ENCODE measurements around the gene RCL1. TPM values are rescaled to one million over a fixed set of nuclear protein-coding genes. Genes with fewer than 3 reads are reported as not detected.

RCL1 gene
- total RNA-seq, 1 experiment from 2014 or later = 52.2 TPM

GRCh38 chr9:4764033-4764432, 28.7 kb upstream of the RCL1 start:
- Histone ChIP-seq H3K4me1 (ENCODE audit: insufficient read depth, low read length) (peaks cover 11% of the 10 kb centered on the region; the same call in 1 of the 2 replicates), H3K9me3 (ENCODE audit: low read length) (no peaks in the 10 kb centered on the region), H3K4me3 (ENCODE audit: low read length) (no peak overlapping the region), H3K79me2 (ENCODE audit: low read length) (no peaks in the 10 kb centered on the region), H3K4me2 (ENCODE audit: low read length) (no peak overlapping the region), H3K27me3 (ENCODE audit: low read length) (no peaks in the 10 kb centered on the region), H3F3A (ENCODE audit: low read length, unreplicated experiment) (no peaks in the 10 kb centered on the region), H2AFZ (ENCODE audit: low read length) (no peak overlapping the region), H3K27ac (ENCODE audit: low read length) (no peak overlapping the region), H3K36me3 (ENCODE audit: low read depth, low read length) (no peaks in the 10 kb centered on the region; the same call in 1 of the 2 replicates), H3K9me2 (replicated peaks; ENCODE audit: low read length) (no peaks in the 10 kb centered on the region), H4K20me1 (ENCODE audit: low read length) (no peaks in the 10 kb centered on the region), H3K9ac (ENCODE audit: low read length) (no peak overlapping the region)
- ChIA-PET CTCF (no interaction called here), POLR2A (ENCODE audit: unreplicated experiment) (no interaction called here)
- TF ChIP-seq EZH2 (IDR thresholded peaks at IDR 0.05; ENCODE audit: low read length, unreplicated experiment) = no peak
- TF ChIP-seq EZH2phosphoT487 (IDR thresholded peaks at IDR 0.05; ENCODE audit: borderline replicate concordance, low read length) = no peak
- TF ChIP-seq, protein P1, sequence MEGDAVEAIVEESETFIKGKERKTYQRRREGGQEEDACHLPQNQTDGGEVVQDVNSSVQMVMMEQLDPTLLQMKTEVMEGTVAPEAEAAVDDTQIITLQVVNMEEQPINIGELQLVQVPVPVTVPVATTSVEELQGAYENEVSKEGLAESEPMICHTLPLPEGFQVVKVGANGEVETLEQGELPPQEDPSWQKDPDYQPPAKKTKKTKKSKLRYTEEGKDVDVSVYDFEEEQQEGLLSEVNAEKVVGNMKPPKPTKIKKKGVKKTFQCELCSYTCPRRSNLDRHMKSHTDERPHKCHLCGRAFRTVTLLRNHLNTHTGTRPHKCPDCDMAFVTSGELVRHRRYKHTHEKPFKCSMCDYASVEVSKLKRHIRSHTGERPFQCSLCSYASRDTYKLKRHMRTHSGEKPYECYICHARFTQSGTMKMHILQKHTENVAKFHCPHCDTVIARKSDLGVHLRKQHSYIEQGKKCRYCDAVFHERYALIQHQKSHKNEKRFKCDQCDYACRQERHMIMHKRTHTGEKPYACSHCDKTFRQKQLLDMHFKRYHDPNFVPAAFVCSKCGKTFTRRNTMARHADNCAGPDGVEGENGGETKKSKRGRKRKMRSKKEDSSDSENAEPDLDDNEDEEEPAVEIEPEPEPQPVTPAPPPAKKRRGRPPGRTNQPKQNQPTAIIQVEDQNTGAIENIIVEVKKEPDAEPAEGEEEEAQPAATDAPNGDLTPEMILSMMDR (conservative IDR thresholded peaks at IDR 0.05; ENCODE audit: low read depth, low read length) = no peak
- BruUV-seq (replicated peaks) = no TSS peak
- DNase-seq (no peak), ATAC-seq (no peak)
- intact Hi-C loops (cut with micrococcal nuclease) = loop anchor here (5.0 kb wide), 3 partner anchors 33 to 663 kb away; no protein-coding TSS in a partner anchor

GRCh38 chr9:4768681-4769080, 24.1 kb upstream of the RCL1 start:
- Histone ChIP-seq H3K9me3 (ENCODE audit: low read length) (no peaks in the 10 kb centered on the region), H4K20me1 (ENCODE audit: low read length) (no peaks in the 10 kb centered on the region), H3F3A (ENCODE audit: low read length, unreplicated experiment) (no peaks in the 10 kb centered on the region), H3K27ac (ENCODE audit: low read length) (no peak overlapping the region), H3K27me3 (ENCODE audit: low read length) (no peaks in the 10 kb centered on the region), H3K4me1 (ENCODE audit: insufficient read depth, low read length) (peaks cover 6% of the 10 kb centered on the region; the same call in 1 of the 2 replicates), H3K4me2 (ENCODE audit: low read length) (no peak overlapping the region), H3K36me3 (ENCODE audit: low read depth, low read length) (no peaks in the 10 kb centered on the region), H2AFZ (ENCODE audit: low read length) (no peak overlapping the region), H3K9ac (ENCODE audit: low read length) (no peak overlapping the region), H3K79me2 (ENCODE audit: low read length) (no peaks in the 10 kb centered on the region), H3K4me3 (ENCODE audit: low read length) (no peak overlapping the region), H3K9me2 (replicated peaks; ENCODE audit: low read length) (no peaks in the 10 kb centered on the region)
- no TSS peak for BruUV-seq (replicated peaks)
- ChIA-PET CTCF (no interaction called here), POLR2A (ENCODE audit: unreplicated experiment) (no interaction called here)
- TF ChIP-seq EZH2phosphoT487 (IDR thresholded peaks at IDR 0.05; ENCODE audit: borderline replicate concordance, low read length) (no peak), EZH2 (IDR thresholded peaks at IDR 0.05; ENCODE audit: low read length, unreplicated experiment) (no peak)
- TF ChIP-seq, protein P1 (conservative IDR thresholded peaks at IDR 0.05; ENCODE audit: low read depth, low read length) = no peak
- no peak for ATAC-seq
- no peak for DNase-seq
- intact Hi-C loops (cut with micrococcal nuclease) = no loop called here

DNA sequence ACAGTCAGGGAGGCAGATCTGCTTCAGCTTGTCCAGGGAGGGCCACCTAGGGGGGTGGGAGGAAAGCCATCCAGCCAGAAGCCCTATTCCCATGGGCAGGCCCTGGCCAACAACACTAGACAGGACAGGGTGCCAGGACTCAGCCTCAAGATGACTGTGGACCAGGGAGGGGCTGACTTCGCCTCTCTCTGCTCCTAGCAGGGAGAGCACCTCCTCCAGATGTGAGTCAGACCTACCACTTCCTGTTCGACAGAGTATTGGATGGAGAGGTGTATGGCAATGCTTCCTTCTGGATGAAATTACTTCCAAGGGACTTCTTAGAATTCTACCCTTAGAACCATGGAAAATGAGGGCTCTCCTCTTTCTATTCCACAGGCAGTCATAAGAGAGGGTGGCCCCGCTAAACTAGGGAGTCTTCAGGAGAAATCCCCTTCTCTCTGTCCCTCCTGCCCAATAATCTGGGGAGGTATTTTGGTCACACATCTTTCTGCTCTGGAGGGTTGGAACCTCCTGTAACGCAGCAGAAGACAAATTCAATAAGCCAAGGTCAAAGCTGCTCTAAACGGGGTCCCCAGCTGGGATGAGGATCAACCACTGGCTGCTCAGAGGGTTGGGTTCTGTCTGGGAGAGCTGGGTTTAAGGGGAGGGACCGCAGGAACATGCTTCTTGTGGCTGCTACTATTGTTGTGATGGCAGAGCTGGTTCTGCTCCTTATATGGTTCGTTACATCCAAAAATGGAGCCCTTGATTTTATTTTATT, 23.2 kb upstream of the RCL1 start:
- H3K9me3 ChIP-seq (ENCODE audit: low read length) = no peaks in the 10 kb centered on the region
- ChIA-PET CTCF (no interaction called here), POLR2A (ENCODE audit: unreplicated experiment) (no interaction called here)
- H2AFZ ChIP-seq (ENCODE audit: low read length) = peak overlapping the region; percentile 59
- no peak for TF ChIP-seq EZH2 (IDR thresholded peaks at IDR 0.05; ENCODE audit: low read length, unreplicated experiment)
- TF ChIP-seq, protein P1 (conservative IDR thresholded peaks at IDR 0.05; ENCODE audit: low read depth, low read length) = no peak
- no peak for TF ChIP-seq EZH2phosphoT487 (IDR thresholded peaks at IDR 0.05; ENCODE audit: borderline replicate concordance, low read length)
- no peaks in the 10 kb centered on the region for H3K27me3 ChIP-seq (ENCODE audit: low read length)
- H3K4me3 ChIP-seq (ENCODE audit: low read length) = no peak overlapping the region
- peaks cover 6% of the 10 kb centered on the region; the same call in 1 of the 2 replicates for H3K4me1 ChIP-seq (ENCODE audit: insufficient read depth, low read length)
- no peak overlapping the region for H3K4me2 ChIP-seq (ENCODE audit: low read length)
- H3F3A ChIP-seq (ENCODE audit: low read length, unreplicated experiment) = no peaks in the 10 kb centered on the region
- ATAC-seq (peak; percentile 93), DNase-seq (peak; percentile 69)
- no peaks in the 10 kb centered on the region for H3K9me2 ChIP-seq (replicated peaks; ENCODE audit: low read length)
- no peak overlapping the region for H3K9ac ChIP-seq (ENCODE audit: low read length)
- H3K27ac ChIP-seq (ENCODE audit: low read length) = no peak overlapping the region
- intact Hi-C loops (cut with micrococcal nuclease) = no loop called here
- H3K36me3 ChIP-seq (ENCODE audit: low read depth, low read length) = no peaks in the 10 kb centered on the region
- no peaks in the 10 kb centered on the region for H4K20me1 ChIP-seq (ENCODE audit: low read length)
- BruUV-seq (replicated peaks) = no TSS peak
- no peaks in the 10 kb centered on the region for H3K79me2 ChIP-seq (ENCODE audit: low read length)

Measured in PC-3 (cell line).